Measurements from ENCODE around the gene SAMD4A.

Gene SAMD4A

GRCh38 chr14:54718046-54718445 is 151.1 kb downstream of the SAMD4A start:
- Histone ChIP-seq H3K27ac (replicated peaks) (no peak overlapping the region), H3K4me3 (replicated peaks; ENCODE audit: insufficient read depth, low read length) (no peak overlapping the region), H3K27me3 (ENCODE audit: insufficient read depth, poor library complexity, severe bottlenecking) (peaks cover 12% of the 10 kb centered on the region)
- DNase-seq (ENCODE audit: low read depth in 1 of 2, low spot score in 1 of 2), result no peak
- TF ChIP-seq GABPA (IDR thresholded peaks at IDR 0.05; ENCODE audit: low read depth) (no peak), REST (IDR thresholded peaks at IDR 0.05; ENCODE audit: insufficient replicate concordance, low read depth) (no peak), POLR2AphosphoS5 (IDR thresholded peaks at IDR 0.05; ENCODE audit: low read depth) (no peak), CTCF (IDR thresholded peaks at IDR 0.05; ENCODE audit: insufficient read depth, low read length) (no peak), SPI1 (IDR thresholded peaks at IDR 0.05; ENCODE audit: borderline replicate concordance, low read depth) (no peak)

GRCh38 chr14:54719406-54719805 is 152.5 kb downstream of the SAMD4A start:
- Histone ChIP-seq H3K4me3 (replicated peaks; ENCODE audit: insufficient read depth, low read length) (no peak overlapping the region), H3K27ac (replicated peaks) (no peak overlapping the region), H3K27me3 (ENCODE audit: insufficient read depth, poor library complexity, severe bottlenecking) (peaks cover 6% of the 10 kb centered on the region)
- no peak for TF ChIP-seq SPI1 (IDR thresholded peaks at IDR 0.05; ENCODE audit: borderline replicate concordance, low read depth)
- no peak for TF ChIP-seq REST (IDR thresholded peaks at IDR 0.05; ENCODE audit: insufficient replicate concordance, low read depth)
- TF ChIP-seq POLR2AphosphoS5 (IDR thresholded peaks at IDR 0.05; ENCODE audit: low read depth), result no peak
- TF ChIP-seq CTCF (IDR thresholded peaks at IDR 0.05; ENCODE audit: insufficient read depth, low read length), result no peak
- no peak for TF ChIP-seq GABPA (IDR thresholded peaks at IDR 0.05; ENCODE audit: low read depth)
- DNase-seq (ENCODE audit: low read depth in 1 of 2, low spot score in 1 of 2), result no peak

GRCh38 chr14:54722791-54723432 is 156.0 kb downstream of the SAMD4A start:
- DNase-seq (ENCODE audit: low read depth in 1 of 2, low spot score in 1 of 2), result no peak
- no peak for TF ChIP-seq SPI1 (IDR thresholded peaks at IDR 0.05; ENCODE audit: borderline replicate concordance, low read depth)
- TF ChIP-seq REST (IDR thresholded peaks at IDR 0.05; ENCODE audit: insufficient replicate concordance, low read depth), result no peak
- Histone ChIP-seq H3K27me3 (ENCODE audit: insufficient read depth, poor library complexity, severe bottlenecking) (peaks cover 4% of the 10 kb centered on the region), H3K4me3 (replicated peaks; ENCODE audit: insufficient read depth, low read length) (no peak overlapping the region), H3K27ac (replicated peaks) (no peak overlapping the region)

All from HL-60 (cell line).